ENCODE results near the gene FKBP6.
"Not testable (repeated sequence)": the region's sequence is repeated elsewhere in the genome, so short reads cannot be mapped to it uniquely, and the experiment has no call there.

The FKBP6 gene

GRCh38 chr7:73366127-73366526 lies 38.2 kb downstream of the FKBP6 start:
- TF ChIP-seq, protein P1, sequence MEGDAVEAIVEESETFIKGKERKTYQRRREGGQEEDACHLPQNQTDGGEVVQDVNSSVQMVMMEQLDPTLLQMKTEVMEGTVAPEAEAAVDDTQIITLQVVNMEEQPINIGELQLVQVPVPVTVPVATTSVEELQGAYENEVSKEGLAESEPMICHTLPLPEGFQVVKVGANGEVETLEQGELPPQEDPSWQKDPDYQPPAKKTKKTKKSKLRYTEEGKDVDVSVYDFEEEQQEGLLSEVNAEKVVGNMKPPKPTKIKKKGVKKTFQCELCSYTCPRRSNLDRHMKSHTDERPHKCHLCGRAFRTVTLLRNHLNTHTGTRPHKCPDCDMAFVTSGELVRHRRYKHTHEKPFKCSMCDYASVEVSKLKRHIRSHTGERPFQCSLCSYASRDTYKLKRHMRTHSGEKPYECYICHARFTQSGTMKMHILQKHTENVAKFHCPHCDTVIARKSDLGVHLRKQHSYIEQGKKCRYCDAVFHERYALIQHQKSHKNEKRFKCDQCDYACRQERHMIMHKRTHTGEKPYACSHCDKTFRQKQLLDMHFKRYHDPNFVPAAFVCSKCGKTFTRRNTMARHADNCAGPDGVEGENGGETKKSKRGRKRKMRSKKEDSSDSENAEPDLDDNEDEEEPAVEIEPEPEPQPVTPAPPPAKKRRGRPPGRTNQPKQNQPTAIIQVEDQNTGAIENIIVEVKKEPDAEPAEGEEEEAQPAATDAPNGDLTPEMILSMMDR (IDR thresholded peaks at IDR 0.05; ENCODE audit: insufficient read depth, low read depth, low read length, missing control alignments): no peak
- H3K4me3 ChIP-seq (ENCODE audit: low read length): no peak overlapping the region
- no peak for DNase-seq (ENCODE audit: low read depth)

- DNase-seq (ENCODE audit: low read depth): no peak
Observed at GRCh38 chr7:73366990-73367389, 39.0 kb downstream of the FKBP6 start.

GRCh38 chr7:73369009-73369408 lies 41.0 kb downstream of the FKBP6 start:
- TF ChIP-seq, protein P1 (IDR thresholded peaks at IDR 0.05; ENCODE audit: insufficient read depth, low read depth, low read length, missing control alignments): no peak
- no peak for DNase-seq (ENCODE audit: low read depth)
- no peak overlapping the region for H3K4me3 ChIP-seq (ENCODE audit: low read length)

More at GRCh38 chr7:73366990-73367389, 39.0 kb downstream of the FKBP6 start:
- TF ChIP-seq, protein P1 (IDR thresholded peaks at IDR 0.05; ENCODE audit: insufficient read depth, low read depth, low read length, missing control alignments): no peak
- no peak overlapping the region for H3K4me3 ChIP-seq (ENCODE audit: low read length)

- TF ChIP-seq, protein P1 (IDR thresholded peaks at IDR 0.05; ENCODE audit: insufficient read depth, low read depth, low read length, missing control alignments): no peak
- H3K4me3 ChIP-seq (ENCODE audit: low read length): no peak overlapping the region
- DNase-seq (ENCODE audit: low read depth): no peak
Observed at GRCh38 chr7:73369622-73370021, 41.7 kb downstream of the FKBP6 start.

GRCh38 chr7:73373741-73374140 lies 45.8 kb downstream of the FKBP6 start:
- TF ChIP-seq, protein P1 (IDR thresholded peaks at IDR 0.05; ENCODE audit: insufficient read depth, low read depth, low read length, missing control alignments): no peak
- no peak overlapping the region for H3K4me3 ChIP-seq (ENCODE audit: low read length)
- DNase-seq (ENCODE audit: low read depth): no peak

DNA sequence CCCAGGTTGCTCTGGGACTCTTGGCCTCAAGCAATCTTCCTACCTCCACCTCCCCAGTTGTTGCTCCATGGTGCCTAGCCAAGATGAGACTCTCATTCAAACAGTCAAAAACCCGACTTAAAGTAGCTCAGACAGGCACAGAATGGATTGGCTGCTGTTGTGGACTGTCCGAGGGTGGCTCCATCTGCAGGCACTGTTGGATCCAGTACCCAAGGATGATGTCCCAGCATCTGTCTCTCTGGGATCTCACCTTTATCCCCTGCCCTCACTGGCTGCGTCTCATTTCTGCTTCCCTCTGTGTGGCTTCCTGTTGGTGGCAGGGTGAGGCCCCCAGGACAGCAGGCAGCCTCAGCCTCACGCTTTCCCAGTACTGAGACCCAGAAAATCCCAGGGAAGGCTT lies 48.3 kb downstream of the FKBP6 start:
- DNase-seq (ENCODE audit: low read depth); H3K4me3 ChIP-seq (ENCODE audit: low read length): not testable (repeated sequence)

GRCh38 chr7:73376671-73377412 lies 48.9 kb downstream of the FKBP6 start:
- H3K4me3 ChIP-seq (ENCODE audit: low read length): no peak overlapping the region
- no peak for DNase-seq (ENCODE audit: low read depth)

GRCh38 chr7:73377413-73378200 lies 49.6 kb downstream of the FKBP6 start:
- DNase-seq (ENCODE audit: low read depth); H3K4me3 ChIP-seq (ENCODE audit: low read length): not testable (repeated sequence)

More at GRCh38 chr7:73376671-73377412, 48.9 kb downstream of the FKBP6 start:
- TF ChIP-seq, protein P1 (IDR thresholded peaks at IDR 0.05; ENCODE audit: insufficient read depth, low read depth, low read length, missing control alignments): no peak
